ENCODE measurements around the gene PON2. TPM values are rescaled to one million over a fixed set of nuclear protein-coding genes. Genes with fewer than 3 reads are reported as not detected.
A peak's percentile ranks its signal among the peaks of the same experiment; 100 is the strongest.

The PON2 gene
- total and polyA plus RNA-seq, 2 of the 13 experiments (the other 11 are each of a cell fraction or from before 2014, with no cell fraction given): 202 to 217 TPM

GRCh38 chr7:95396136-95397032 lies 38.4 kb downstream of the PON2 start, which contains the start of gene PON3 (continued):
- no peak for TF ChIP-seq ZNF512B (CRISPR knock-in tag; IDR thresholded peaks at IDR 0.05; ENCODE audit: borderline replicate concordance)
- no peak for TF ChIP-seq ZNF572 (CRISPR knock-in tag; IDR thresholded peaks at IDR 0.05)
- peak; percentile 94 for TF ChIP-seq ZNF784 (CRISPR knock-in tag; IDR thresholded peaks at IDR 0.05; ENCODE audit: borderline replicate concordance)
- TF ChIP-seq CHCHD3 (CRISPR knock-in tag; IDR thresholded peaks at IDR 0.05): no peak
- TF ChIP-seq ZNF644 (CRISPR knock-in tag; IDR thresholded peaks at IDR 0.05; ENCODE audit: low read depth): no peak; the same call in 1 of the 2 replicates
- TF ChIP-seq ZKSCAN8 (CRISPR knock-in tag; IDR thresholded peaks at IDR 0.05; ENCODE audit: borderline replicate concordance): 0 out of 2 replicates have a peak, but pooled peaks have one; percentile 31
- no peak for TF ChIP-seq GLMP (CRISPR knock-in tag; IDR thresholded peaks at IDR 0.05; ENCODE audit: borderline replicate concordance)
- peak; percentile 85 for TF ChIP-seq NR0B2 (CRISPR knock-in tag; IDR thresholded peaks at IDR 0.05)
- peak; percentile 81 for TF ChIP-seq PHF8 (CRISPR knock-in tag; IDR thresholded peaks at IDR 0.05)
- no peak for TF ChIP-seq TEAD2 (CRISPR knock-in tag; IDR thresholded peaks at IDR 0.05)
- TF ChIP-seq HNRNPL (IDR thresholded peaks at IDR 0.05; ENCODE audit: low read depth, low read length): no peak
- TF ChIP-seq GATAD2A (CRISPR knock-in tag; IDR thresholded peaks at IDR 0.05): no peak; the same call in 1 of the 2 replicates
- no peak for TF ChIP-seq ZNF30 (CRISPR knock-in tag; IDR thresholded peaks at IDR 0.05)
- peak; percentile 88 for TF ChIP-seq NR2C2 (CRISPR knock-in tag; IDR thresholded peaks at IDR 0.05; ENCODE audit: borderline replicate concordance)
- TF ChIP-seq IKZF4 (CRISPR knock-in tag; IDR thresholded peaks at IDR 0.05; ENCODE audit: borderline replicate concordance, low read depth, not compliant biosample characterization): no peak
- peak; percentile 92 for TF ChIP-seq KDM5B (CRISPR knock-in tag; IDR thresholded peaks at IDR 0.05; ENCODE audit: borderline replicate concordance)

All from HepG2 (cell line).